ENCODE results near the gene TMC4.

Gene TMC4

DNA sequence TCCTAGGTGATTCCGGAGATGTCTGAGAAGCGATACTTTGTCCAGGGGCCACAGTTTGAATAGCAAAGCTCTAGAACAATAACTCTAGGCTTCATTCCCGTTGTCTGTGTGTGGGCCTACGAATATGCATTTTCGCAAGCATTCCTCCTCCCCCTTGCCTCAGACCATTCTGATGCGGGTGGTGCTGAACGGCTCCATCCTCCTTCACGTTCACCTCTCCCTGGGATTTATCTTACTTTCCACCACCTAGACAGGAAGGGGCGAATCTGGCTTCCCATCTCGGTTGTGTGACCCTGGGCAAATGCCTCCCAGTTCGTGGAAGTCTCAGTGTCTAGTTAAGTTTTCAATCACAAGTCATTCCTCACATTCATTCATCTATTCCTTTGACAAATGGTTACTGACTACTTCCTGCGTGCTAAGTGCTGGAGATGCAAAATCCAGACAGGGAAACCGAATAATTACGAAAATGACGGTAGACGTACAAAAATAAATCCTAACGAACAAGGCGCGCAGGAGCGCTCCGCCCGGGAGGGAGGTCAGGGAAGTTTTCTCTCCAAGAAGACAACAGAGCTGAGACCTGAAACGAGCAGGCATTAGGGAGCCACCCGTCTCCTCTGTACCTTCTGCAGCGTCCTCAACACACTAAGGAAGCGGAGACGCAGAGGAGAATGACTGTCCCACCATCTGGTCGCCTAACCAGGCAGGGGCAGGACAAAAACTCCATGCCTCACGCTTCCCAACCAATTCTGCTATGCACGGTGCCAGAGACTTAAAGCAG lies 36.7 kb downstream of the TMC4 start:
- no peak overlapping the region for H4K8ac ChIP-seq (ENCODE audit: low read depth, low read length)
- peaks cover 8% of the 10 kb centered on the region for H3K4me1 ChIP-seq (ENCODE audit: control insufficient read depth, low read depth, low read length)
- peaks cover 21% of the 10 kb centered on the region for H3K79me1 ChIP-seq (ENCODE audit: low read length)
- no peak overlapping the region for H3K23ac ChIP-seq (ENCODE audit: low read length)
- no peak overlapping the region for H2AK5ac ChIP-seq (ENCODE audit: low read length)
- H3K4me2 ChIP-seq (ENCODE audit: low read length) = peak overlapping the region; percentile 98
- H3K18ac ChIP-seq (ENCODE audit: low read length) = no peak overlapping the region
- DNase-seq = peak; percentile 54
- peak overlapping the region; percentile 80 for H3K9ac ChIP-seq (ENCODE audit: low read length)
- H3K4ac ChIP-seq (ENCODE audit: low read depth, low read length) = no peak overlapping the region
- H2BK15ac ChIP-seq (replicated peaks; ENCODE audit: low read depth) = no peak overlapping the region
- peak overlapping the region; percentile 89 for H3K56ac ChIP-seq (ENCODE audit: low read length)
- H4K5ac ChIP-seq (ENCODE audit: low read length) = no peak overlapping the region
- H2BK120ac ChIP-seq (ENCODE audit: low read depth, low read length) = no peak overlapping the region
- no CpG with 5 or more reads among the region's 30 CpGs for WGBS (ENCODE audit: extremely low coverage, insufficient coverage, low lambda C conversion rate)
- H3K27ac ChIP-seq (ENCODE audit: low read depth, low read length) = no peak overlapping the region
- H3K79me2 ChIP-seq (ENCODE audit: control insufficient read depth, insufficient read depth, low read length) = peaks cover 34% of the 10 kb centered on the region
- H2BK5ac ChIP-seq (ENCODE audit: low read length) = peak overlapping the region; percentile 10
- H3K4me3 ChIP-seq (ENCODE audit: low read length) = peak overlapping the region; percentile 50
- H3K27me3 ChIP-seq (ENCODE audit: insufficient read depth, low read length, poor library complexity) = no peaks in the 10 kb centered on the region
- peaks cover 2% of the 10 kb centered on the region for H3K36me3 ChIP-seq (ENCODE audit: control insufficient read depth, insufficient read depth, low read length)

DNA sequence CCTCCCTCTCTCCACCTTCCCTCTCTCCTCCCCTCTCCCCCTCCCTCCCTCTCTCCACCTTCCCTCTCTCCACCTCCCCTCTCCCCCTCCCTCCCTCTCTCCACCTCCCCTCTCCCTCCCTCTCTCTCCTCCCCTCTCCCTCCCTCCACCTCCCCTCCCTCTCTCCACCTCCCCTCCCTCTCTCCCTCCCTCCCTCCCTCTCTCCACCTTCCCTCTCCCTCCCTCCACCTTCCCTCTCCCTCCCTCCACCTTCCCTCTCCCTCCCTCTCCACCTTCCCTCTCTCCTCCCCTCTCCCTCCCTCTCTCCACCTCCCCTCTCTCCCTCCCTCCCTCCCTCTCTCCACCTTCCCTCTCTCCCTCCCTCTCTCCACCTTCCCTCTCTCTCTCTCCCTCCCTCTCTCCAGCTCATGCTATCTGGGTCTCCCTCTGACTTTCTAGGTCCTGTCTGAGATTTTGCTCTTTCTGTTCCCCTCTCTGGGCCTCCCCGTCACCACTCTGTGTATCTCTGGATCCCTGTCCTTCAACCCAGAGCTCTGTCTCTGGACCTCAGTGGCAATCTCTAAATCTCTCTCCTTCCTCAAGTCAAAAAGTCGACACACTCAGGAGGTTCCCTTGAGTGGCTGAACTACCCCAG lies 38.9 kb downstream of the TMC4 start:
- Histone ChIP-seq H3K4me3 (ENCODE audit: low read length) (no peak overlapping the region), H4K8ac (ENCODE audit: low read depth, low read length) (no peak overlapping the region), H3K4me2 (ENCODE audit: low read length) (no peak overlapping the region), H2BK120ac (ENCODE audit: low read depth, low read length) (no peak overlapping the region), H3K36me3 (ENCODE audit: control insufficient read depth, insufficient read depth, low read length) (peaks cover 8% of the 10 kb centered on the region), H3K27ac (ENCODE audit: low read depth, low read length) (no peak overlapping the region), H2AK5ac (ENCODE audit: low read length) (no peak overlapping the region), H3K4ac (ENCODE audit: low read depth, low read length) (no peak overlapping the region), H2BK5ac (ENCODE audit: low read length) (no peak overlapping the region), H3K4me1 (ENCODE audit: control insufficient read depth, low read depth, low read length) (peaks cover 7% of the 10 kb centered on the region), H3K79me1 (ENCODE audit: low read length) (peaks cover 3% of the 10 kb centered on the region), H3K27me3 (ENCODE audit: insufficient read depth, low read length, poor library complexity) (no peaks in the 10 kb centered on the region), H3K79me2 (ENCODE audit: control insufficient read depth, insufficient read depth, low read length) (peaks cover 12% of the 10 kb centered on the region), H2BK15ac (replicated peaks; ENCODE audit: low read depth) (no peak overlapping the region), H3K9ac (ENCODE audit: low read length) (no peak overlapping the region), H3K23ac (ENCODE audit: low read length) (no peak overlapping the region), H3K56ac (ENCODE audit: low read length) (no peak overlapping the region), H3K18ac (ENCODE audit: low read length) (no peak overlapping the region), H4K5ac (ENCODE audit: low read length) (no peak overlapping the region)
- DNase-seq = peak; percentile 82
- WGBS (ENCODE audit: extremely low coverage, insufficient coverage, low lambda C conversion rate) = no CpG with 5 or more reads among the region's 2 CpGs

DNA sequence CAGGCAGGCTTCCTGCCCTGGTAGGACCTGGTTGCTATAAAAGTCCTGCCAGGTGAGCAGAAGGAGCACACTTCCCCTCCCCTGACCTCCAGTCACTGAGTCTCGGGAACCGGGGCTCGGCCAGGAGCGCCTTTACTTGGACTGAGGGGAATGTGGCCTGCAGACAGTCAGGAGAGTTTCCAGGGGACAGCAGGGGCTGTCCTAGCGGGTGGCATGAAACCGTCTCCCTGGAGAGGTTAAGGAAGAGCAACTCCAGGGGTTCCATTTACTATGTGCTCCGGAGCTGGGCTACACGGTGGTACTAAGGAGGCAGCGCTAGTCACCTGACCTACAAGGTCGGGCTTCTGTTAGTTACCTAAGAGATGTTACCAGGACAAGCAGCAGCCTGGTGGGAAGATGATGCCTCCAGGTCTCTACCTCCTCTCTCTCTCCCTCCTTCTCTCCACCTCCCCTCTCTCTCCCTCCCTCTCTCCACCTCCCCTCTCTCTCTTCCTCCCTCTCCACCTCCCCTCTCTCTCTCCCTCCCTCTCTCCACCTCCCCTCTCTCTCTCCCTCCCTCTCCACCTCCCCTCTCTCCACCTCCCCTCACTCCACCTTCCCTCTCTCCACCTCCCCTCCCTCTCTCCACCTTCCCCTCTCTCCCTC lies 39.5 kb downstream of the TMC4 start:
- H3K27ac ChIP-seq (ENCODE audit: low read depth, low read length) = no peak overlapping the region
- H3K79me2 ChIP-seq (ENCODE audit: control insufficient read depth, insufficient read depth, low read length) = peaks cover 5% of the 10 kb centered on the region
- no peak overlapping the region for H2BK5ac ChIP-seq (ENCODE audit: low read length)
- no CpG with 5 or more reads among the region's 10 CpGs for WGBS (ENCODE audit: extremely low coverage, insufficient coverage, low lambda C conversion rate)
- H3K23ac ChIP-seq (ENCODE audit: low read length) = no peak overlapping the region
- H2AK5ac ChIP-seq (ENCODE audit: low read length) = no peak overlapping the region
- no peak overlapping the region for H2BK120ac ChIP-seq (ENCODE audit: low read depth, low read length)
- peaks cover 4% of the 10 kb centered on the region for H3K4me1 ChIP-seq (ENCODE audit: control insufficient read depth, low read depth, low read length)
- H3K18ac ChIP-seq (ENCODE audit: low read length) = no peak overlapping the region
- H3K36me3 ChIP-seq (ENCODE audit: control insufficient read depth, insufficient read depth, low read length) = peaks cover 8% of the 10 kb centered on the region
- H4K5ac ChIP-seq (ENCODE audit: low read length) = no peak overlapping the region
- no peak overlapping the region for H4K8ac ChIP-seq (ENCODE audit: low read depth, low read length)
- no peak overlapping the region for H2BK15ac ChIP-seq (replicated peaks; ENCODE audit: low read depth)
- H3K4me3 ChIP-seq (ENCODE audit: low read length) = no peak overlapping the region
- H3K4ac ChIP-seq (ENCODE audit: low read depth, low read length) = no peak overlapping the region
- no peak overlapping the region for H3K56ac ChIP-seq (ENCODE audit: low read length)
- H3K27me3 ChIP-seq (ENCODE audit: insufficient read depth, low read length, poor library complexity) = no peaks in the 10 kb centered on the region
- H3K4me2 ChIP-seq (ENCODE audit: low read length) = no peak overlapping the region
- no peaks in the 10 kb centered on the region for H3K79me1 ChIP-seq (ENCODE audit: low read length)
- no peak overlapping the region for H3K9ac ChIP-seq (ENCODE audit: low read length)
- peak; percentile 92 for DNase-seq

- H3K79me2 ChIP-seq (ENCODE audit: control insufficient read depth, insufficient read depth, low read length) = no peaks in the 10 kb centered on the region
- H3K27me3 ChIP-seq (ENCODE audit: insufficient read depth, low read length, poor library complexity) = no peaks in the 10 kb centered on the region
- no peak overlapping the region for H3K4me2 ChIP-seq (ENCODE audit: low read length)
- no peak for DNase-seq
- no peak overlapping the region for H2BK15ac ChIP-seq (replicated peaks; ENCODE audit: low read depth)
- no peak overlapping the region for H3K18ac ChIP-seq (ENCODE audit: low read length)
- peaks cover 12% of the 10 kb centered on the region for H3K36me3 ChIP-seq (ENCODE audit: control insufficient read depth, insufficient read depth, low read length)
- no peak overlapping the region for H3K4ac ChIP-seq (ENCODE audit: low read depth, low read length)
- no peaks in the 10 kb centered on the region for H3K4me1 ChIP-seq (ENCODE audit: control insufficient read depth, low read depth, low read length)
- H3K56ac ChIP-seq (ENCODE audit: low read length) = no peak overlapping the region
- no peak overlapping the region for H3K27ac ChIP-seq (ENCODE audit: low read depth, low read length)
- H3K9ac ChIP-seq (ENCODE audit: low read length) = no peak overlapping the region
- no peak overlapping the region for H4K5ac ChIP-seq (ENCODE audit: low read length)
- H3K23ac ChIP-seq (ENCODE audit: low read length) = no peak overlapping the region
- H3K79me1 ChIP-seq (ENCODE audit: low read length) = no peaks in the 10 kb centered on the region
- no CpG with 5 or more reads among the region's 20 CpGs for WGBS (ENCODE audit: extremely low coverage, insufficient coverage, low lambda C conversion rate)
- H2BK120ac ChIP-seq (ENCODE audit: low read depth, low read length) = no peak overlapping the region
- H3K4me3 ChIP-seq (ENCODE audit: low read length) = no peak overlapping the region
- no peak overlapping the region for H4K8ac ChIP-seq (ENCODE audit: low read depth, low read length)
- H2AK5ac ChIP-seq (ENCODE audit: low read length) = no peak overlapping the region
- no peak overlapping the region for H2BK5ac ChIP-seq (ENCODE audit: low read length)
Observed at GRCh38 chr19:54129617-54129996, 43.4 kb downstream of the TMC4 start.

GRCh38 chr19:54128796-54129616 lies 44.0 kb downstream of the TMC4 start:
- no peak overlapping the region for H2BK15ac ChIP-seq (replicated peaks; ENCODE audit: low read depth)
- no peaks in the 10 kb centered on the region for H3K79me1 ChIP-seq (ENCODE audit: low read length)
- H4K8ac ChIP-seq (ENCODE audit: low read depth, low read length) = no peak overlapping the region
- H2BK120ac ChIP-seq (ENCODE audit: low read depth, low read length) = no peak overlapping the region
- H2BK5ac ChIP-seq (ENCODE audit: low read length) = no peak overlapping the region
- no peak overlapping the region for H3K4me2 ChIP-seq (ENCODE audit: low read length)
- H3K4ac ChIP-seq (ENCODE audit: low read depth, low read length) = no peak overlapping the region
- H3K79me2 ChIP-seq (ENCODE audit: control insufficient read depth, insufficient read depth, low read length) = no peaks in the 10 kb centered on the region
- H3K56ac ChIP-seq (ENCODE audit: low read length) = no peak overlapping the region
- H3K23ac ChIP-seq (ENCODE audit: low read length) = no peak overlapping the region
- peaks cover 12% of the 10 kb centered on the region for H3K36me3 ChIP-seq (ENCODE audit: control insufficient read depth, insufficient read depth, low read length)
- no peaks in the 10 kb centered on the region for H3K27me3 ChIP-seq (ENCODE audit: insufficient read depth, low read length, poor library complexity)
- H3K9ac ChIP-seq (ENCODE audit: low read length) = no peak overlapping the region
- no peak overlapping the region for H3K18ac ChIP-seq (ENCODE audit: low read length)
- no peaks in the 10 kb centered on the region for H3K4me1 ChIP-seq (ENCODE audit: control insufficient read depth, low read depth, low read length)
- H2AK5ac ChIP-seq (ENCODE audit: low read length) = no peak overlapping the region
- H3K27ac ChIP-seq (ENCODE audit: low read depth, low read length) = no peak overlapping the region
- DNase-seq = no peak
- no peak overlapping the region for H4K5ac ChIP-seq (ENCODE audit: low read length)
- no CpG with 5 or more reads among the region's 41 CpGs for WGBS (ENCODE audit: extremely low coverage, insufficient coverage, low lambda C conversion rate)
- no peak overlapping the region for H3K4me3 ChIP-seq (ENCODE audit: low read length)
